ENCODE measurements around the gene FBXO42. TPM values are rescaled to one million over a fixed set of nuclear protein-coding genes. Genes with fewer than 3 reads are reported as not detected.

Gene FBXO42
- total RNA-seq, 1 donor from 2014 or later: 36.6 TPM

DNA sequence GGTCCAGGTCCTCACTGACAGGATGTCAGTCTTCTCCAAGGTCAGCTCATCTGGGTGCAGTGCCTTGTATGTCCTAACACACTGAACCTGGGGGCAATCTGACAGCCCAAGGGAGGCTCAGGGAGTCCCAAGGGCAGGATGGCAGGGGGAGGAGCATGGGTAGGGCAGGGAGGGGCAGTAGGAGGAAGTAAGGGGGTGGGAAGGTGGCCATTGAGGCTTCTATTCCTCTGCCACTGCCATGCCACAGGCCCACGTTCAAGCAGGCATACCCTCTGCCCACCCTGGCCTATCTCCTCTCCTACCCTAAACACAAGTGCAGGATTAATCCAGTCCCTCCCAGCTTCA, 153.2 kb downstream of the FBXO42 start:
- no peak for TF ChIP-seq CTCF (IDR thresholded peaks at IDR 0.05)
- Histone ChIP-seq H3K9me3 (no peaks in the 10 kb centered on the region), H3K4me3 (no peak overlapping the region), H3K4me1 (peaks cover 0 to 4% of the 10 kb centered on the region in 2 donors), H3K36me3 (no peaks in the 10 kb centered on the region), H3K27ac (peak overlapping the region in 1 of 2 donors; percentile 4), H3K27me3 (no peaks in the 10 kb centered on the region)
- no peak for DNase-seq (ENCODE audit: low spot score in 2 of 2)
- intact Hi-C loops (cut with DNase I): no loop called here

DNA sequence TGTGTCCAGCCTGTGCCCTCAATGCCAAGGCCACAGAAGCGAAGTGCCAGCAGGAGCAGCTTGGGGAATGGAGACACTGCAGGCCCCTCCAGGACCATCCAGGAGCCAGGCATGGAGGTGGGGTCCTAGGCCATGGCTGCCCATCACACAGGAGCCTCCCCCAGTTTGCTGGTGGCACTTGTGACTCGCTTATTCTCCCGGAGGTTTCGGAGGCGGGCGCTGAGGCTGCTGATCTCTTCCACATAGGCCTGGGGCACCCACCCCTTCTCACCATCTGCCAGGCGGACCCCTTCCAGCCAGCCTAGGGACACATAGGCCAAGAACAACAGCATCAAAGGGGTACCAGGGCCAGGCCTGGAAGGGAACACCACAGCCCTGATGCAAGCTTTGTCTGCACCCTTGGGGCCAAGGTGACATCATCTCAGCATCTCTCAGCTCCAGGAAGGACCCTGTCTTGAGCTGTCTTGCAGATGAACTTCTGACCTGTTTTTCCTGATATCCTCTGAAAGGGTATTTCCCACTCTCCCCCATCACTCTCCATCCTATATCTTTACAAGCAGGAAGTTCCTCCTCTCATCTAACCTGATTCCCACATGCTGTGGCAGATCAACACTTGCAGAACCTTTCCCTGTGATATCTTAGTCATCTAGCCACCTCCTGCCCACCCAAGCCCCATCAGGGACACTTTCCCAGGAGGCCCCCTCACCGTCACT, 153.7 kb downstream of the FBXO42 start:
- H3K27ac ChIP-seq: peak overlapping the region in 1 of 2 donors; percentile 4
- H3K4me3 ChIP-seq: no peak overlapping the region
- intact Hi-C loops (cut with DNase I): no loop called here
- no peak for DNase-seq (ENCODE audit: low spot score in 2 of 2)
- no peaks in the 10 kb centered on the region for H3K9me3 ChIP-seq
- H3K27me3 ChIP-seq: no peaks in the 10 kb centered on the region
- TF ChIP-seq CTCF (IDR thresholded peaks at IDR 0.05): no peak
- H3K4me1 ChIP-seq: peaks cover 0 to 4% of the 10 kb centered on the region in 2 donors
- no peaks in the 10 kb centered on the region for H3K36me3 ChIP-seq

- no peak for TF ChIP-seq CTCF (IDR thresholded peaks at IDR 0.05)
- DNase-seq (ENCODE audit: low spot score in 2 of 2): no peak
- H3K27ac ChIP-seq: no peak overlapping the region
- peaks cover 0 to 8% of the 10 kb centered on the region in 2 donors for H3K4me1 ChIP-seq
- H3K4me3 ChIP-seq: no peak overlapping the region
- intact Hi-C loops (cut with DNase I): no loop called here
- H3K9me3 ChIP-seq: no peaks in the 10 kb centered on the region
- H3K36me3 ChIP-seq: no peaks in the 10 kb centered on the region
- H3K27me3 ChIP-seq: no peaks in the 10 kb centered on the region
Observed at GRCh38 chr1:16196874-16197273, 155.4 kb downstream of the FBXO42 start.

Other genes starting within 250 kb of the FBXO42 start
- 42.7 TPM for gene EPHA2, start 196.4 kb downstream of the FBXO42 start, total RNA-seq
- 1.5 TPM for gene ARHGEF19, start 139.8 kb downstream of the FBXO42 start, total RNA-seq
- not detected for gene CPLANE2, start 115.3 kb downstream of the FBXO42 start, total RNA-seq
- 106 TPM for gene SZRD1, start 14.8 kb upstream of the FBXO42 start, total RNA-seq
- gene SPATA21, start 84.9 kb upstream of the FBXO42 start, total RNA-seq: not detected
- gene NECAP2, start 88.2 kb upstream of the FBXO42 start, total RNA-seq: 28.6 TPM
- gene RNU1-1, start 161.8 kb upstream of the FBXO42 start, total RNA-seq: under 0.01 TPM

Data from ascending aorta (tissue), 2 donors.